RKO (cell line): ENCODE measurements around the gene ADORA2B.
"Not testable (repeated sequence)": the region's sequence is repeated elsewhere in the genome, so short reads cannot be mapped to it uniquely, and the experiment has no call there.

Source experiments
- DNase-seq: peaks from one replicate; pipeline ENCODE4 v3.0.0-alpha.2; 2016; ENCODE audit warnings: low spot score

ADORA2B gene

GRCh38 chr17:15955793-15956541, 11.0 kb downstream of the ADORA2B start:
- DNase-seq = no peak

- peak; percentile 18 for DNase-seq
Observed at GRCh38 chr17:15957206-15957605, 12.3 kb downstream of the ADORA2B start.

GRCh38 chr17:15957608-15958307, 12.8 kb downstream of the ADORA2B start:
- no peak for DNase-seq

- DNase-seq = no peak
Observed at GRCh38 chr17:15958484-15958854, 13.5 kb downstream of the ADORA2B start.

GRCh38 chr17:15963670-15964110, 18.8 kb downstream of the ADORA2B start:
- no peak for DNase-seq

- no peak for DNase-seq
Observed at GRCh38 chr17:15965528-15965927, 20.6 kb downstream of the ADORA2B start.

GRCh38 chr17:15966183-15966878, 21.4 kb downstream of the ADORA2B start:
- no peak for DNase-seq

- DNase-seq = no peak
Observed at GRCh38 chr17:15966879-15967248, 21.9 kb downstream of the ADORA2B start.

- no peak for DNase-seq
Observed at GRCh38 chr17:15967706-15968399, 22.9 kb downstream of the ADORA2B start.

GRCh38 chr17:15969463-15969862, 24.5 kb downstream of the ADORA2B start:
- no peak for DNase-seq

GRCh38 chr17:15970500-15970899, 25.6 kb downstream of the ADORA2B start:
- no peak for DNase-seq

GRCh38 chr17:15971098-15971678, 26.3 kb downstream of the ADORA2B start:
- no peak for DNase-seq

- DNase-seq = no peak
Observed at GRCh38 chr17:15971882-15972281, 27.0 kb downstream of the ADORA2B start.

- DNase-seq = no peak
Observed at GRCh38 chr17:15972497-15972951, 27.6 kb downstream of the ADORA2B start.

GRCh38 chr17:15973016-15973415, 28.1 kb downstream of the ADORA2B start:
- DNase-seq = no peak

GRCh38 chr17:15973834-15974233, 28.9 kb downstream of the ADORA2B start:
- no peak for DNase-seq

GRCh38 chr17:15977894-15978293, 33.0 kb downstream of the ADORA2B start:
- DNase-seq = no peak

GRCh38 chr17:15978606-15979005, 33.7 kb downstream of the ADORA2B start:
- no peak for DNase-seq

GRCh38 chr17:15979013-15979412, 34.1 kb downstream of the ADORA2B start:
- DNase-seq = not testable (repeated sequence)

GRCh38 chr17:15981208-15981607, 36.3 kb downstream of the ADORA2B start:
- no peak for DNase-seq

GRCh38 chr17:15981646-15982580, 37.0 kb downstream of the ADORA2B start:
- no peak for DNase-seq
